HepG2 (cell line): ENCODE measurements around the gene MTA3. TPM values are rescaled to one million over a fixed set of nuclear protein-coding genes. Genes with fewer than 3 reads are reported as not detected.

ENCODE experiments used
- ATF1 ChIP-seq: IDR thresholded peaks from 2 replicates; pipeline ENCODE4 v1.6.1; 2016; ENCODE audit warnings: mild to moderate bottlenecking, control low read depth
- ATF7 ChIP-seq, 2 experiments: fragments of 450-650 bp in 1 of 2; sonication (generic) in 1 of 2; formaldehyde crosslinking in 1 of 2; IDR thresholded peaks; 2 replicates each; pipeline versions ENCODE4 v1.4.0 to v1.6.1; 2016 to 2020; ENCODE audit warnings: antibody characterized with exemption in 1 of 2, mild to moderate bottlenecking in 1 of 2, missing genetic modification reagents in 1 of 2
- FOSL2 ChIP-seq: sonication (generic); formaldehyde crosslinking; IDR thresholded peaks from 2 replicates; pipeline ENCODE4 v1.4.0; 2020; ENCODE audit warnings: missing genetic modification reagents
- FOXA3 ChIP-seq: IDR thresholded peaks from 2 replicates; pipeline ENCODE4 v1.6.1; 2016; ENCODE audit warnings: missing genetic modification reagents, missing compliant biosample characterization
- FOXK1 ChIP-seq: sonication (generic); formaldehyde crosslinking; IDR thresholded peaks from 2 replicates; pipeline ENCODE4 v1.4.0; 2020; ENCODE audit warnings: low read depth, missing genetic modification reagents, borderline replicate concordance
- GABPB1 ChIP-seq: IDR thresholded peaks from 2 replicates; pipeline ENCODE4 v1.6.1; 2016; ENCODE audit warnings: mild to moderate bottlenecking, missing genetic modification reagents, moderate library complexity, missing compliant biosample characterization
- GATAD2A ChIP-seq: IDR thresholded peaks from 2 replicates; pipeline ENCODE4 v1.6.1; 2016
- HNF4A ChIP-seq: sonication (generic); formaldehyde crosslinking; IDR thresholded peaks from 2 replicates; pipeline ENCODE4 v1.4.0; 2020; ENCODE audit warnings: missing genetic modification reagents
- KDM1A ChIP-seq: IDR thresholded peaks from 2 replicates; pipeline ENCODE4 v1.6.1; 2016; ENCODE audit warnings: missing compliant biosample characterization
- KDM3A ChIP-seq: IDR thresholded peaks from 2 replicates; pipeline ENCODE4 v1.6.1; 2018; ENCODE audit warnings: low read depth, missing compliant biosample characterization
- MXD4 ChIP-seq: IDR thresholded peaks from 2 replicates; pipeline ENCODE4 v1.6.1; 2016; ENCODE audit warnings: mild to moderate bottlenecking, missing biosample characterization, missing genetic modification reagents
- POGZ ChIP-seq: sonication (generic); formaldehyde crosslinking; IDR thresholded peaks from 2 replicates; pipeline ENCODE4 v1.4.0; 2020; ENCODE audit warnings: mild to moderate bottlenecking, missing genetic modification reagents
- SOX5 ChIP-seq: IDR thresholded peaks from 2 replicates; pipeline ENCODE4 v1.6.1; 2016; ENCODE audit warnings: borderline replicate concordance
- SRF ChIP-seq: IDR thresholded peaks from 2 replicates; pipeline ENCODE4 v1.6.1; 2011; ENCODE audit warnings: mild to moderate bottlenecking, low read depth, low read length, moderate library complexity
- SYNCRIP ChIP-seq: fragments of 200-400 bp; formaldehyde crosslinking; IDR thresholded peaks from 2 replicates; pipeline ENCODE4 v1.6.1; 2018; ENCODE audit warnings: mild to moderate bottlenecking, low read depth, low read length; ENCODE audit not compliant: insufficient read depth
- TBX3 ChIP-seq: fragments of 450-650 bp; IDR thresholded peaks from 2 replicates; pipeline ENCODE4 v1.6.1; 2017; ENCODE audit warnings: antibody characterized with exemption, mild to moderate bottlenecking, inconsistent platforms, borderline replicate concordance
- TCF7 ChIP-seq: sonication (generic); IDR thresholded peaks from 2 replicates; pipeline ENCODE4 v1.6.1; 2016; ENCODE audit warnings: antibody characterized with exemption, low read depth
- TEAD3 ChIP-seq: optimal IDR thresholded peaks from 2 replicates; pipeline ENCODE3; 2016; ENCODE audit warnings: borderline replicate concordance
- ZNF260 ChIP-seq: sonication (generic); formaldehyde crosslinking; IDR thresholded peaks from 2 replicates; pipeline ENCODE4 v1.4.0; 2020; ENCODE audit warnings: missing genetic modification reagents, low read depth, mild to moderate bottlenecking, borderline replicate concordance
- ZNF441 ChIP-seq: sonication (generic); formaldehyde crosslinking; IDR thresholded peaks from 2 replicates; pipeline ENCODE4 v1.7.0; 2021; ENCODE audit warnings: missing genetic modification reagents, borderline replicate concordance
- ZNF607 ChIP-seq: sonication (generic); formaldehyde crosslinking; IDR thresholded peaks from 2 replicates; pipeline ENCODE4 v1.5.1; 2020; ENCODE audit warnings: missing genetic modification reagents, mild to moderate bottlenecking, borderline replicate concordance
- ZNF792 ChIP-seq: IDR thresholded peaks from 2 replicates; pipeline ENCODE4 v1.6.1; 2016
- ZNF879 ChIP-seq: sonication (generic); formaldehyde crosslinking; IDR thresholded peaks from 2 replicates; pipeline ENCODE4 v1.8.1; 2023; ENCODE audit warnings: missing genetic modification reagents
- polyA plus RNA-seq, 8 experiments: library from polyadenylated mRNA; depleted of rRNA in 3 of 8; stranded (reverse) in 7 of 8; unstranded in 1 of 8; fragments of >200 nt; fragmentation: Illumina TruSeq in 4 of 8; extraction: Trizol in 4 of 8; gene quantifications; 2 replicates each; pipeline versions ENCODE4 v1.2.1 to v1.2.3, GENCODE V29; 2011 to 2016; ENCODE audit warnings: low read depth in 4 of 8, missing spikeins in 1 of 8, mixed read lengths in 1 of 8; ENCODE audit not compliant: insufficient read depth in 1 of 8
- total RNA-seq, 5 experiments: library from RNA; depleted of rRNA; stranded (reverse); fragments of >200 nt; fragmentation: Illumina TruSeq; extraction: Trizol; gene quantifications; 2 replicates each; pipeline ENCODE4 v1.2.3, GENCODE V29; 2016; ENCODE audit warnings: low read depth in 1 of 5
- TF ChIP-seq, protein P1 (sequence below): sonication (generic); formaldehyde crosslinking; IDR thresholded peaks from 2 replicates; pipeline ENCODE4 v1.5.1; 2020; ENCODE audit warnings: mild to moderate bottlenecking, missing genetic modification reagents, moderate library complexity
- TF ChIP-seq, protein P2 (sequence below): sonication (generic); formaldehyde crosslinking; IDR thresholded peaks from 2 replicates; pipeline ENCODE4 v1.5.0; 2020; ENCODE audit warnings: mild to moderate bottlenecking, missing genetic modification reagents, borderline replicate concordance
- TF ChIP-seq, protein P3 (sequence below): IDR thresholded peaks from 2 replicates; pipeline ENCODE4 v1.6.1; 2016; ENCODE audit warnings: low read depth

The MTA3 gene
- total and polyA plus RNA-seq, 2 of the 13 experiments (the other 11 are each of a cell fraction or from before 2014, with no cell fraction given) = 48.8 to 77.8 TPM

DNA sequence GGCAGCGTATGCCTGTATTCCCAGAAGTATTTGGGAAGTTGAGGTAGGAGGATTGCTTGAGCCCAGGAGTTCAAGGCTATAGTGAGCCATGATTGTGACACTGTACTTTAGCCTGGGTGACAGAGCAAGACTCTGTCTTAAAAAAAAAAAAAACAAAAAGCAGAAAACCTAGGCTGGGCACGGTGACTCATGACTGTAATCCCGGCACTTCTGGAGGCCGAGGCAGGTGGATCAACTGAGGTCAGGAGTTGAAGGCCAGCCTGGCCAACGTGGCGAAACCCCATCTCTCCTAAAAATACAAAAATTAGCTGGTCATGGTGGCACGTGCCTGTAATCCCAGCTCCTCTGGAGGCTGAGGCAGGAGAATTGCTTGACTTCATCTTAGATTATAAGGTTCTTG lies 46.4 kb downstream of the MTA3 start (continued):
- TF ChIP-seq GABPB1 (peak; percentile 46; the same call in 1 of the 2 replicates), SOX5 (CRISPR knock-in tag) (peak; percentile 78), FOXA3 (peak; percentile 59), ZNF879 (CRISPR knock-in tag) (no peak), SYNCRIP (no peak), TCF7 (peak; percentile 25; the same call in 1 of the 2 replicates), ZNF607 (CRISPR knock-in tag) (peak; percentile 67; the same call in 1 of the 2 replicates), TBX3 (peak; percentile 26; the same call in 1 of the 2 replicates), TEAD3 (CRISPR knock-in tag) (peak; percentile 66), ATF1 (peak; percentile 40), ZNF260 (no peak), HNF4A (peak; percentile 83), KDM3A (0 out of 2 replicates have a peak, but pooled peaks have one; percentile 61), GATAD2A (peak; percentile 94), POGZ (CRISPR knock-in tag) (peak; percentile 77; the same call in 1 of the 2 replicates), ATF7 (IDR thresholded peaks at IDR 0.05) (peak; percentile 32), ATF7 (CRISPR knock-in tag; IDR thresholded peaks at IDR 0.05) (no peak), FOXK1 (CRISPR knock-in tag) (0 out of 2 replicates have a peak, but pooled peaks have one; percentile 37), KDM1A (CRISPR knock-in tag) (0 out of 2 replicates have a peak, but pooled peaks have one; percentile 11), FOSL2 (CRISPR knock-in tag) (peak; percentile 99), ZNF441 (CRISPR knock-in tag) (peak; percentile 76), ZNF792 (CRISPR knock-in tag) (0 out of 2 replicates have a peak, but pooled peaks have one; percentile 17), MXD4 (CRISPR knock-in tag) (peak; percentile 45; the same call in 1 of the 2 replicates), SRF (no peak)
- TF ChIP-seq, protein P1, sequence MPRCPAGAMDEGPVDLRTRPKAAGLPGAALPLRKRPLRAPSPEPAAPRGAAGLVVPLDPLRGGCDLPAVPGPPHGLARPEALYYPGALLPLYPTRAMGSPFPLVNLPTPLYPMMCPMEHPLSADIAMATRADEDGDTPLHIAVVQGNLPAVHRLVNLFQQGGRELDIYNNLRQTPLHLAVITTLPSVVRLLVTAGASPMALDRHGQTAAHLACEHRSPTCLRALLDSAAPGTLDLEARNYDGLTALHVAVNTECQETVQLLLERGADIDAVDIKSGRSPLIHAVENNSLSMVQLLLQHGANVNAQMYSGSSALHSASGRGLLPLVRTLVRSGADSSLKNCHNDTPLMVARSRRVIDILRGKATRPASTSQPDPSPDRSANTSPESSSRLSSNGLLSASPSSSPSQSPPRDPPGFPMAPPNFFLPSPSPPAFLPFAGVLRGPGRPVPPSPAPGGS = no peak
- TF ChIP-seq, protein P2, sequence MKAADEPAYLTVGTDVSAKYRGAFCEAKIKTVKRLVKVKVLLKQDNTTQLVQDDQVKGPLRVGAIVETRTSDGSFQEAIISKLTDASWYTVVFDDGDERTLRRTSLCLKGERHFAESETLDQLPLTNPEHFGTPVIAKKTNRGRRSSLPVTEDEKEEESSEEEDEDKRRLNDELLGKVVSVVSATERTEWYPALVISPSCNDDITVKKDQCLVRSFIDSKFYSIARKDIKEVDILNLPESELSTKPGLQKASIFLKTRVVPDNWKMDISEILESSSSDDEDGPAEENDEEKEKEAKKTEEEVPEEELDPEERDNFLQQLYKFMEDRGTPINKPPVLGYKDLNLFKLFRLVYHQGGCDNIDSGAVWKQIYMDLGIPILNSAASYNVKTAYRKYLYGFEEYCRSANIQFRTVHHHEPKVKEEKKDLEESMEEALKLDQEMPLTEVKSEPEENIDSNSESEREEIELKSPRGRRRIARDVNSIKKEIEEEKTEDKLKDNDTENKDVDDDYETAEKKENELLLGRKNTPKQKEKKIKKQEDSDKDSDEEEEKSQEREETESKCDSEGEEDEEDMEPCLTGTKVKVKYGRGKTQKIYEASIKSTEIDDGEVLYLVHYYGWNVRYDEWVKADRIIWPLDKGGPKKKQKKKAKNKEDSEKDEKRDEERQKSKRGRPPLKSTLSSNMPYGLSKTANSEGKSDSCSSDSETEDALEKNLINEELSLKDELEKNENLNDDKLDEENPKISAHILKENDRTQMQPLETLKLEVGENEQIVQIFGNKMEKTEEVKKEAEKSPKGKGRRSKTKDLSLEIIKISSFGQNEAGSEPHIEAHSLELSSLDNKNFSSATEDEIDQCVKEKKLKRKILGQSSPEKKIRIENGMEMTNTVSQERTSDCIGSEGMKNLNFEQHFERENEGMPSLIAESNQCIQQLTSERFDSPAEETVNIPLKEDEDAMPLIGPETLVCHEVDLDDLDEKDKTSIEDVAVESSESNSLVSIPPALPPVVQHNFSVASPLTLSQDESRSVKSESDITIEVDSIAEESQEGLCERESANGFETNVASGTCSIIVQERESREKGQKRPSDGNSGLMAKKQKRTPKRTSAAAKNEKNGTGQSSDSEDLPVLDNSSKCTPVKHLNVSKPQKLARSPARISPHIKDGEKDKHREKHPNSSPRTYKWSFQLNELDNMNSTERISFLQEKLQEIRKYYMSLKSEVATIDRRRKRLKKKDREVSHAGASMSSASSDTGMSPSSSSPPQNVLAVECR (CRISPR knock-in tag) = peak; percentile 28; the same call in 1 of the 2 replicates
- TF ChIP-seq, protein P3, sequence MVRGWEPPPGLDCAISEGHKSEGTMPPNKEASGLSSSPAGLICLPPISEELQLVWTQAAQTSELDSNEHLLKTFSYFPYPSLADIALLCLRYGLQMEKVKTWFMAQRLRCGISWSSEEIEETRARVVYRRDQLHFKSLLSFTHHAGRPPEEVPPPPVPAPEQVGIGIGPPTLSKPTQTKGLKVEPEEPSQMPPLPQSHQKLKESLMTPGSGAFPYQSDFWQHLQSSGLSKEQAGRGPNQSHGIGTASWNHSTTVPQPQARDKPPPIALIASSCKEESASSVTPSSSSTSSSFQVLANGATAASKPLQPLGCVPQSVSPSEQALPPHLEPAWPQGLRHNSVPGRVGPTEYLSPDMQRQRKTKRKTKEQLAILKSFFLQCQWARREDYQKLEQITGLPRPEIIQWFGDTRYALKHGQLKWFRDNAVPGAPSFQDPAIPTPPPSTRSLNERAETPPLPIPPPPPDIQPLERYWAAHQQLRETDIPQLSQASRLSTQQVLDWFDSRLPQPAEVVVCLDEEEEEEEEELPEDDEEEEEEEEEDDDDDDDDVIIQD = peak; percentile 71; the same call in 1 of the 2 replicates
